ENCODE measurements around the gene SLC35F3.

DNA sequence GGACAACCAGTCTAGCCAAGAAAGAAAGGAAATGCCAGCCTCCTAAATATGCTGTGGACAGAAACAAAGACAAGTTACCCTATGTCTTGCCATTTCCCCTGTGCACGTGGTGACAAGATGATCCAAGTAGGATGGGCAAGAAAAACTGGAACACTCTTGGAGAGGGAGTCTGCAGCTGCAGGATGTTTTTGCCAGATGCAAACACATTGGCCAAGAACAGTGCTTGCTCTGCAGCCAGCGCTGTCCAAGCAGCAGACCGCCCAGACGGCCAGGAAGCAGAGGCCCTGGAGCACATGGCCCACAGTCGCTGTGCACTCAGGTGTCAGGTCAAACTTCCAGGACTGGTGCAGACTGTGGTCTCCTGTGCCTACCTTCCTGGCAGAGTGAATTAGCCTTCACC, 189.3 kb downstream of the SLC35F3 start:
- TF ChIP-seq, protein P1, sequence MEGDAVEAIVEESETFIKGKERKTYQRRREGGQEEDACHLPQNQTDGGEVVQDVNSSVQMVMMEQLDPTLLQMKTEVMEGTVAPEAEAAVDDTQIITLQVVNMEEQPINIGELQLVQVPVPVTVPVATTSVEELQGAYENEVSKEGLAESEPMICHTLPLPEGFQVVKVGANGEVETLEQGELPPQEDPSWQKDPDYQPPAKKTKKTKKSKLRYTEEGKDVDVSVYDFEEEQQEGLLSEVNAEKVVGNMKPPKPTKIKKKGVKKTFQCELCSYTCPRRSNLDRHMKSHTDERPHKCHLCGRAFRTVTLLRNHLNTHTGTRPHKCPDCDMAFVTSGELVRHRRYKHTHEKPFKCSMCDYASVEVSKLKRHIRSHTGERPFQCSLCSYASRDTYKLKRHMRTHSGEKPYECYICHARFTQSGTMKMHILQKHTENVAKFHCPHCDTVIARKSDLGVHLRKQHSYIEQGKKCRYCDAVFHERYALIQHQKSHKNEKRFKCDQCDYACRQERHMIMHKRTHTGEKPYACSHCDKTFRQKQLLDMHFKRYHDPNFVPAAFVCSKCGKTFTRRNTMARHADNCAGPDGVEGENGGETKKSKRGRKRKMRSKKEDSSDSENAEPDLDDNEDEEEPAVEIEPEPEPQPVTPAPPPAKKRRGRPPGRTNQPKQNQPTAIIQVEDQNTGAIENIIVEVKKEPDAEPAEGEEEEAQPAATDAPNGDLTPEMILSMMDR (IDR thresholded peaks at IDR 0.05; ENCODE audit: insufficient read depth, low read length, poor library complexity, severe bottlenecking): no peak
- no peak for TF ChIP-seq EZH2phosphoT487 (conservative IDR thresholded peaks at IDR 0.05; ENCODE audit: low read length)
